Skin epidermis (tissue), 12 donors: ENCODE data around the gene PLCB2.

ENCODE experiments used
- H3K27ac ChIP-seq, 21 experiments: fragments of 200-600 bp; sonication (generic) in 11 of 21; one replicate each; pipeline ENCODE4 v1.5.0; 2020; ENCODE audit warnings: mild to moderate bottlenecking in 3 of 21, inconsistent platforms in 2 of 21, moderate library complexity in 2 of 21
- H3K4me3 ChIP-seq, 7 experiments: fragments of 200-600 bp; sonication (generic) in 2 of 7; one replicate each; pipeline ENCODE4 v1.5.0; 2020; ENCODE audit warnings: inconsistent platforms in 2 of 7, mild to moderate bottlenecking in 2 of 7, moderate library complexity in 1 of 7

The PLCB2 gene

GRCh38 chr15:40343512-40343911 lies 35.8 kb upstream of the PLCB2 start:
- peak overlapping the region in 20 of 21 experiments; percentile 52 to 89 (median 74) for H3K27ac ChIP-seq
- no peak overlapping the region for H3K4me3 ChIP-seq

GRCh38 chr15:40342416-40343320 lies 34.9 kb upstream of the PLCB2 start:
- peak overlapping the region in 20 of 21 experiments; percentile 52 to 94 (median 76) for H3K27ac ChIP-seq
- no peak overlapping the region for H3K4me3 ChIP-seq

GRCh38 chr15:40340740-40341400 lies 33.1 kb upstream of the PLCB2 start, which contains the start of gene CCDC9B:
Gene CCDC9B (minus strand): TSS chr15:40340939. CDS start chr15:40340819, 120 bp downstream.
- peak within 1 kb of the TSS; percentile 69 to 95 (median 88) for H3K27ac ChIP-seq
- H3K4me3 ChIP-seq = peak within 1 kb of the TSS; percentile 20 to 41 (median 23)

- Histone ChIP-seq H3K4me3 (peak overlapping the region; percentile 20 to 41 (median 23)), H3K27ac (peak overlapping the region; percentile 69 to 95 (median 88))
These were observed 32.5 kb upstream of the PLCB2 start for GRCh38 chr15:40340038-40340739.

- Histone ChIP-seq H3K27ac (peak overlapping the region; percentile 45 to 95 (median 88)), H3K4me3 (peak overlapping the region in 5 of 7 experiments; percentile 23 to 41 (median 26))
These were observed 31.8 kb upstream of the PLCB2 start for GRCh38 chr15:40339621-40339945.

- H3K27ac ChIP-seq = peak overlapping the region; percentile 45 to 95 (median 88)
- H3K4me3 ChIP-seq = peak overlapping the region in 2 of 7 experiments; percentile 23 to 41
These were observed 31.3 kb upstream of the PLCB2 start for GRCh38 chr15:40338921-40339620.

- H3K27ac ChIP-seq = peak overlapping the region in 14 of 21 experiments; percentile 7 to 95 (median 60)
- no peak overlapping the region for H3K4me3 ChIP-seq
These were observed 30.4 kb upstream of the PLCB2 start for GRCh38 chr15:40338041-40338657.

- no peak overlapping the region for H3K4me3 ChIP-seq
- peak overlapping the region in 10 of 21 experiments; percentile 17 to 93 (median 42) for H3K27ac ChIP-seq
These were observed 29.9 kb upstream of the PLCB2 start for GRCh38 chr15:40337597-40337996.

- Histone ChIP-seq H3K4me3 (no peak overlapping the region), H3K27ac (peak overlapping the region in 5 of 21 experiments; percentile 32 to 82 (median 49))
These were observed 29.0 kb upstream of the PLCB2 start for GRCh38 chr15:40336744-40337122.

GRCh38 chr15:40335938-40336743 lies 28.4 kb upstream of the PLCB2 start:
- peak overlapping the region in 14 of 21 experiments; percentile 14 to 87 (median 62) for H3K27ac ChIP-seq
- H3K4me3 ChIP-seq = no peak overlapping the region

GRCh38 chr15:40334941-40335795 lies 27.4 kb upstream of the PLCB2 start:
- Histone ChIP-seq H3K27ac (peak overlapping the region in 20 of 21 experiments; percentile 7 to 87 (median 72)), H3K4me3 (no peak overlapping the region)

GRCh38 chr15:40334541-40334940 lies 26.8 kb upstream of the PLCB2 start:
- peak overlapping the region in 20 of 21 experiments; percentile 7 to 87 (median 72) for H3K27ac ChIP-seq
- no peak overlapping the region for H3K4me3 ChIP-seq

GRCh38 chr15:40333922-40334492 lies 26.3 kb upstream of the PLCB2 start:
- Histone ChIP-seq H3K4me3 (no peak overlapping the region), H3K27ac (peak overlapping the region in 20 of 21 experiments; percentile 42 to 87 (median 73))

- H3K4me3 ChIP-seq = no peak overlapping the region
- H3K27ac ChIP-seq = peak overlapping the region in 2 of 21 experiments; percentile 5 to 35
These were observed 24.5 kb upstream of the PLCB2 start for GRCh38 chr15:40332113-40332781.

- H3K27ac ChIP-seq = peak overlapping the region in 2 of 21 experiments; percentile 5 to 35
- no peak overlapping the region for H3K4me3 ChIP-seq
These were observed 23.9 kb upstream of the PLCB2 start for GRCh38 chr15:40331637-40332036.

- Histone ChIP-seq H3K4me3 (no peak overlapping the region), H3K27ac (peak overlapping the region in 1 of 21 experiments; percentile 16)
These were observed 23.3 kb upstream of the PLCB2 start for GRCh38 chr15:40331026-40331425.
